Activated CD4-positive, alpha-beta T cell treated with anti-CD3 and anti-CD28 coated beads, Interleukin-2, Interleukin-6, amounts not matched to agents 100 ng/mL and 50 ng/mL, durations not matched to agents 16 hours and 8 hours (primary cell): ENCODE results near the gene AKR1C3.

Experiments used
- DNase-seq: peaks from one replicate; pipeline ENCODE4 v3.0.0-alpha.2; 2020

The AKR1C3 gene

DNA sequence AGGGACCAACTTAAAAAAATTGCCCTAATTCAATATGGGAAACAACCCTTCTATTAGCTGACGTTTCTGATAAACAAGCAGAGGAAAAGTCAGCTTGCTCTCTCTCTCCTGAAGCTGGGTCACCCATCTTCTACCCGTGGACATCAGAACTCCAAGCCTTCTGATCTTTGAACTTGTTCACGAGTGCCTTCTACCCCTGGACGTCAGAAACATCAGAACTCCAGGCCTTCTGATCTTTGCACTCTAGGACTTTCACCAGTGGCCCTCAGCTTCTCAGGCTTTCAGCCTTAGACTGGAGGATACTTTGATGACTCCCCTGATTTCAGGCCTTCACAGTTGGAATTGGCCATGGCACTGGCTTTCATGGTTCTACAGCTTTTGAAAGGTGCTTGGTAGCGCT lies 48.9 kb downstream of the AKR1C3 start:
- DNase-seq: no peak

DNA sequence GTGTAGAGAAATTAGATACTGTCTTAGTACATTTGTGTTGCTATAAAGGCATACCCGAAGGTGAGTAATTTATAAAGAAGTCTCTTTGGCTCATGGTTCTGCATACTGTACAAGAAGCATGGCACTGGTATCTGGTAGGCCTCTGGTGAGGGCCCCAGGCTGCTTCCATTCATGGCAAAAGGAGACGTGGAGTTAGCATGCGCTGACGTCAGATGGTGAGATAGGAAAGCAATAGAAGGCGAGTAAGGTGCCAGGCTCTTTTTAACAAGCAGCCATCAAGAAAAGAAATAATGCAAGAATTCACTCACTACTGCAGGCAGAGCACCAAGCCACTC lies 52.7 kb downstream of the AKR1C3 start:
- no peak for DNase-seq

DNA sequence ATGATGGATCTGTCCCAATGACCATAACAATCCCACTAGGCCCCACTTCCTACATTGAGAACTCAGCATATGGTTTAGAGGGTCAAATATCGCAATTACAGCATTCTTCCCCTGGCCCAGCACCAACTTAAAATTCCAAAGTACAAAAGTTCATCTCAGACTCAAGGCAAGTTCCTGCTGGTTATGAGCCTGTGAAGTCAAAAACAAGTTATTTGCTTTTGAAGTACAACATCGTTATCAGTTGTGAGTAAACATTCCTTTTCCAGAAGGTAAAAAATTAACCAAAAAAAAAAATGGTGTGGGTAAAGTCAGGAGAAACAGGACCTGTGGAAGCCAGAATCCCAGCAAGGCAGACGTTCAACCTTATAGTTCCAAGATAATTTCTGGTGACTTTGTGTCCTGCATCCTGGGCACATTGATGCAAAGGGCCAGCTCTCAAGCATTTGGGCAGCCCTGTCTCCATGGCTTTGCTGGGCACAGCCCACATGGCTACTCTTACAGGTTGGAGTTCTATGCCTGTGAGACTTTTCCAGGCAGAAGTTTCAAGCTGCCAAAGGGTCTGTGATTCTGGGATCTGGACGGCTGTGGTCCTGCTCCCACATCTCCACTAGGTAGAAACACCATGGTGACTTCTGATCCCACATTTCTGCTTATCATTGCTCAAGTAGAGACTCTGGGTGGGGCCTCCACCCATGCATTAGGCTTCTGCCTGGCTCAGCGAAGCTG lies 53.2 kb downstream of the AKR1C3 start:
- DNase-seq: no peak

- no peak for DNase-seq
Observed at GRCh38 chr10:5147981-5148677, 53.9 kb downstream of the AKR1C3 start.

- DNase-seq: no peak
Observed at GRCh38 chr10:5148678-5149032, 54.4 kb downstream of the AKR1C3 start.

DNA sequence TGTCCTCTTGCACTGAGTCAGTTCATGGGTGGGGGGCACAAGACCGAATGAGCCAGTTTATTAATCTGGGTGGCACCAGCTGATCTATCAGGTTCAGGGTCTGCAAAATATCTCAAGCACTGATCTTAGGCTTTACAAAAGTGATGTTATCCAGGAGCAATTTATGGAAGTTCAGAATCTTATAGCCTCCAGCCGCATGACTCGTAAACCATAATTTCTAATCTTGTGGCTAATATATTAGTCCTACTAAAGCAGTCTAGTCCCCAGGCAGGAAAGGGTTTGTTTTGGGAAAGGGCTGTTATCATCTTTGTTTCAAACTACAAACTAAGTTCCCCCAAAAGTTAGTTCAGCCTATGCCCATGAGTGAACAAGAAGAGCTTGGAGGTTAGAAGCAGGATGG lies 56.9 kb downstream of the AKR1C3 start:
- no peak for DNase-seq

DNA sequence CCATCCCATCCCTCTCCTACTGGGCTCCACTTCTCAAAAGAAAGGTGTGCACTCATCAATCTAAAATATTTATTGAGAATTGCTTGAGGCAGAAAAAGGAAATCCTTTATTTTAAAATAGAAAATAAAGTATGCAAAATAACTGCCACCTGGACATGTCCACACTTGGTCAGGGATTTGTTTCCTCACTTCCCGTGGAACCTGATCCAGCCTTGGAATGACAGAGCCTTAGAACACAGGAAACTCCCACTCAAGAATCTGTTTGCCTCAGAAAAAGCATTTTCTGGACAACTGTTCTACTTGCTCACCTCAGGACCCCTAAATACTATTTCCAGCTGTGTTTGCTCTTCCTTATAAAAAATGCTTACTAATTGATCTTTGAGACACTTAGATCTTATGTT lies 61.7 kb downstream of the AKR1C3 start:
- no peak for DNase-seq
